Muscle layer of duodenum (tissue), 2 donors: ENCODE results near the gene OR5H2.

Experiments
- H3K27ac ChIP-seq: one replicate; pipeline ENCODE4 v1.7.0; 2013; ENCODE audit warnings: mild to moderate bottlenecking, low read length
- H3K27me3 ChIP-seq: one replicate; pipeline ENCODE4 v1.7.0; 2013; ENCODE audit warnings: low read depth, mild to moderate bottlenecking, control low read depth, low read length
- H3K36me3 ChIP-seq, 2 donors: one replicate each; pipeline ENCODE4 v1.7.0; 2013; ENCODE audit warnings: low read length in 2 of 2, control low read depth in 1 of 2, mild to moderate bottlenecking in 1 of 2; ENCODE audit not compliant: insufficient read depth in 2 of 2, control insufficient read depth in 1 of 2
- H3K4me1 ChIP-seq, 2 donors: one replicate each; pipeline ENCODE4 v1.7.0; 2013; ENCODE audit warnings: low read length in 2 of 2, mild to moderate bottlenecking in 2 of 2, control low read depth in 1 of 2, moderate library complexity in 1 of 2; ENCODE audit not compliant: insufficient read depth in 2 of 2, control insufficient read depth in 1 of 2
- H3K4me3 ChIP-seq, 2 donors: one replicate each; pipeline ENCODE4 v1.7.0; 2013; ENCODE audit warnings: low read length in 2 of 2, low read depth in 1 of 2, mild to moderate bottlenecking in 1 of 2
- H3K9me3 ChIP-seq, 2 donors: one replicate each; pipeline ENCODE4 v1.7.0; 2013; ENCODE audit warnings: low read length in 2 of 2, control low read depth in 1 of 2, mild to moderate bottlenecking in 1 of 2; ENCODE audit not compliant: control insufficient read depth in 1 of 2
- donor health status: healthy.

The OR5H2 gene

GRCh38 chr3:98331329-98331728 is 49.0 kb downstream of the OR5H2 start:
- Histone ChIP-seq H3K27me3 (no peaks in the 10 kb centered on the region), H3K9me3 (no peaks in the 10 kb centered on the region), H3K27ac (no peak overlapping the region), H3K4me3 (no peak overlapping the region), H3K4me1 (no peaks in the 10 kb centered on the region), H3K36me3 (no peaks in the 10 kb centered on the region)
